Neural crest cell (in vitro differentiated cells): ENCODE measurements around the gene GFOD1. TPM values are rescaled to one million over a fixed set of nuclear protein-coding genes. Genes with fewer than 3 reads are reported as not detected.
"Not testable (repeated sequence)": the region's sequence is repeated elsewhere in the genome, so short reads cannot be mapped to it uniquely, and the experiment has no call there.

ENCODE experiments used
- DNase-seq: peaks from one replicate; pipeline ENCODE4 v3.0.0; 2021; ENCODE audit warnings: low read depth, mixed read lengths, low spot score
- H3K27ac Mint-ChIP-seq: one replicate; pipeline ENCODE4 v1.8.0; 2021; ENCODE audit warnings: mild to moderate bottlenecking, mixed read lengths; ENCODE audit not compliant: unreplicated experiment
- H3K27me3 Mint-ChIP-seq: 2 replicates; pipeline ENCODE4 v1.8.0; 2021; ENCODE audit warnings: low read depth, mild to moderate bottlenecking, mixed read lengths
- H3K36me3 Mint-ChIP-seq: 2 replicates; pipeline ENCODE4 v1.8.0; 2021; ENCODE audit warnings: low read depth, mild to moderate bottlenecking, mixed read lengths
- H3K4me1 Mint-ChIP-seq: 2 replicates; pipeline ENCODE4 v1.8.0; 2021; ENCODE audit warnings: mixed read lengths
- H3K4me3 Mint-ChIP-seq: one replicate; pipeline ENCODE4 v1.8.0; 2021; ENCODE audit warnings: mild to moderate bottlenecking, mixed read lengths
- H3K9me3 Mint-ChIP-seq: 2 replicates; pipeline ENCODE4 v1.8.0; 2021; ENCODE audit warnings: mixed read lengths
- total RNA-seq: library from RNA; stranded (reverse); gene quantifications from 2 replicates; pipeline ENCODE4 v1.2.1, GENCODE V29; 2021
- TF ChIP-seq, protein P1 (sequence below): fragments of 200-600 bp; sonication (generic); conservative IDR thresholded peaks from 2 replicates; pipeline ENCODE4 v1.5.0; 2021; ENCODE audit warnings: antibody characterized with exemption, mild to moderate bottlenecking

The GFOD1 gene
- total RNA-seq, 1 donor from 2014 or later = 2.2 TPM

DNA sequence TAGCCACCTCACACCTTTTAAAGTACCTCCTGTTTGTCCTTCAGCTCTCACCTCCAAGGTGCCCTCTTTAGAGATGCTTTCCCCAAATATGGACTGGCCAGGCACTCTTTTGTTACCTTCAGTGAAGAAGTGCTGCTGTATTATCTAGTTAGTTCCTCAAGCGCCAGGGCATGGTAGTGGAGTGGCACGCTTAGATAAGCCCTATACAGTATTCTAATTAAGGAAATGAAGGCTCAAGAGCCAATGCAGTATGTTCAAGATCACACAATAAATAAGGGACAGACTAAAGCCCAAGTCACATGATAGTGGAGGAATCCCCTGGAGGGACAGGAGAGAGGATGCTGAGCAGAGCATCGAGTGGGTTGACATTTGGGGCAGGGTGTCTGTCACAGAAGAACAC, 28.5 kb upstream of the GFOD1 start:
- H3K27me3 Mint-ChIP-seq = no peaks in the 10 kb centered on the region
- no peak for DNase-seq
- H3K9me3 Mint-ChIP-seq = peaks cover 10% of the 10 kb centered on the region
- H3K4me1 Mint-ChIP-seq = no peaks in the 10 kb centered on the region
- H3K4me3 Mint-ChIP-seq = no peak overlapping the region
- H3K27ac Mint-ChIP-seq = no peak overlapping the region
- TF ChIP-seq, protein P1, sequence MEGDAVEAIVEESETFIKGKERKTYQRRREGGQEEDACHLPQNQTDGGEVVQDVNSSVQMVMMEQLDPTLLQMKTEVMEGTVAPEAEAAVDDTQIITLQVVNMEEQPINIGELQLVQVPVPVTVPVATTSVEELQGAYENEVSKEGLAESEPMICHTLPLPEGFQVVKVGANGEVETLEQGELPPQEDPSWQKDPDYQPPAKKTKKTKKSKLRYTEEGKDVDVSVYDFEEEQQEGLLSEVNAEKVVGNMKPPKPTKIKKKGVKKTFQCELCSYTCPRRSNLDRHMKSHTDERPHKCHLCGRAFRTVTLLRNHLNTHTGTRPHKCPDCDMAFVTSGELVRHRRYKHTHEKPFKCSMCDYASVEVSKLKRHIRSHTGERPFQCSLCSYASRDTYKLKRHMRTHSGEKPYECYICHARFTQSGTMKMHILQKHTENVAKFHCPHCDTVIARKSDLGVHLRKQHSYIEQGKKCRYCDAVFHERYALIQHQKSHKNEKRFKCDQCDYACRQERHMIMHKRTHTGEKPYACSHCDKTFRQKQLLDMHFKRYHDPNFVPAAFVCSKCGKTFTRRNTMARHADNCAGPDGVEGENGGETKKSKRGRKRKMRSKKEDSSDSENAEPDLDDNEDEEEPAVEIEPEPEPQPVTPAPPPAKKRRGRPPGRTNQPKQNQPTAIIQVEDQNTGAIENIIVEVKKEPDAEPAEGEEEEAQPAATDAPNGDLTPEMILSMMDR = no peak
- no peaks in the 10 kb centered on the region for H3K36me3 Mint-ChIP-seq

DNA sequence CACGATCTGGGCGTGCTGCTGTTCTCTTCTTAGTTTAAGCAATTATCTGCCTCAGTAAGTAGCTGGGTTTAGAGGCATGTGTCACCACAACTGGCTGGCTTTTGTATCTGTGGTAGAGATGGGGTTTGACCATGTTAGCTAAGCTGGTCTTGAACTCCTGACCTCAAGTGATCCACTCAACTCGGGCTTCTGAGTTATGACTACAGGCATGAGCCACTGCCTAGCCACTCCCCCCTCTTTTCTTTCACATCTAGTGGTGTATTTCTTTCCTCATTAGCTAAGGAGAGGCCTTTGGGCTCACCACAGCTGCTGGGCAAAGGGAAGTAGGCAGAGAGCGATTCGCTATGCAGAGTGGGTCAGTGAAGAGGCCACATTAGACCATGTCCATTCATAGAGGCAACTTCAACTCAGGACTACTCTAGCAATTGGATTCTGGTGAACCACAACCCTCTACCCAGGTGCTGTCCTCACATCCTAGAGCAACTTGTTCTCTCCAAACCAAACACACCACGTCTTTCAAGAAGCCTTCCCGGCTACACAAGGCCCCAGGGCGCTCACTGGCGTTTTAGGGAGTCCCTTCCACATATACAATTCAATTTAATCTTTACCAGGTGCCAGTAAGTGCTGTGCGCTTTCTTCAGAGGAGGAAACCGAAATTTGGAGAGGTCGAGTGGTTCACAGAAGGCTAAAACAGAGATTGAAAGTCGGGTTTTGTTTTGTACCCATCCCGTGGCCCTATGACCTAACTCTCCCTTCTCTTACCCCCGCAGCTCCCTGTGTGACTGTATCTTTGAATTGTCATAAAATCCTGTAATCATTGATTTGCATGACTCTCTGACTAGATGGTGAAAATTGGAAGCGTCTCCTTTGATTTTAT, 26.5 kb upstream of the GFOD1 start:
- Mint-ChIP-seq H3K36me3 (no peaks in the 10 kb centered on the region), H3K27me3 (no peaks in the 10 kb centered on the region), H3K4me3 (no peak overlapping the region), H3K9me3 (peaks cover 3% of the 10 kb centered on the region), H3K4me1 (no peaks in the 10 kb centered on the region), H3K27ac (no peak overlapping the region)
- TF ChIP-seq, protein P1 = no peak
- no peak for DNase-seq

DNA sequence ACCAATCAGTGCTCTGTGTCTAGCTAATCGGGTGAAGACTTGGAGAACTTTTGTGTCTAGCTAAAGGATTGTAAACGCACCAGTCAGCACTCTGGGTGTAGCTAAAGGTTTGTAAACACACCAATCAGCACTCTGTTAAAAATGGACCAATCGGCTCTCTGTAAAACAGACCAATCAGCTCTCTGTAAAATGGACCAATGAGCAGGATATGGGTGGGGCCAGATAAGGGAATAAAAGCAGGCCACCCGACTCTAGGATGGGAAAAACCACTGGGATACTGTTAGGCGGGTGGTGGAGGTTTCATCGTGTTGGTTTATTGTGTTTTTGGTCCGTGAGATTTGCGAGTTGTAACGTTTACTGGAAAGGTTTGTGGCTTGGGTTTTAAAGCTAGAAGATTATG, 25.5 kb upstream of the GFOD1 start:
- TF ChIP-seq, protein P1 = no peak
- DNase-seq = no peak
- no peaks in the 10 kb centered on the region for H3K36me3 Mint-ChIP-seq
- H3K9me3 Mint-ChIP-seq = peaks cover 3% of the 10 kb centered on the region
- no peak overlapping the region for H3K27ac Mint-ChIP-seq
- H3K4me3 Mint-ChIP-seq = no peak overlapping the region
- H3K27me3 Mint-ChIP-seq = no peaks in the 10 kb centered on the region
- no peaks in the 10 kb centered on the region for H3K4me1 Mint-ChIP-seq

DNA sequence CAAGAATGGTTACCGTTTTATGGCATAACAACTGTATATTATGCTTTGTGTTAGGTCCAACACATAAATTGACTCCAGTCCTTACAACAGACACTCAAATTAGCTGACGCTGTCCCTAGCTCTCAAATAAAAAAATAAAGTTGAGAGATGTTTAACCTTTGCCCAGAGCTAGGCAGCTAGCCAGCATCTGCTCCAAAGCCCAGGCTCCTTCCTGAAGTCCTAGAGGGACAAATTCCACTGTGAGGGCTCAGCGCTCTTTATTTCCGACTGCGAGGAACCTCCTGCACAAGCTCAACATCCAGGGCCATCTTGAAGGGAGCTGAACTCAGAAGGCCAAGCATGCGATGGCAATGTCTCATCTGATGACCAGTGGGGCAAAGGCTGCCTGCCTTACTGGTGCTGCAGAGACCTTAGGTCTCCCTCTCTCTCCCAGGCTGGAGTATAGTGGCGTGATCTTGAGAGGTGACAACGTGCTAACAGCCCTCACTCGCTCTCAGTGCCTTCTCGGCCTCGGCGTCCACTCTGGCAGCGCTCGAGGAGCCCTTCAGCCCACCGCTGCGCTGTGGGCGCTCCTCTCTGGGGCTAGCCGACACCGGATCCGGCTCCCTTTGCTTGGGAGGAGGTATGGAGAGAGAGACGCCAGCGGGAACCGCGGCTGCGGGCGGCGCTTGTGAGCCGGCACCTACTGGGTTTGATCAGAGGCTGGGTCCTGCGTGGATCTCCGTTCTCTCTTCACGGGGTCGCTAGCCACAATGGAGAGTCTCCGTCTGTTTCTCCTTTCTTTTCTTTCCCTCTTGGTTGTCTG, 24.7 kb upstream of the GFOD1 start:
- no peak overlapping the region for H3K27ac Mint-ChIP-seq
- H3K4me3 Mint-ChIP-seq = no peak overlapping the region
- DNase-seq = no peak
- TF ChIP-seq, protein P1 = no peak
- H3K4me1 Mint-ChIP-seq = no peaks in the 10 kb centered on the region
- peaks cover 3% of the 10 kb centered on the region for H3K9me3 Mint-ChIP-seq
- H3K36me3 Mint-ChIP-seq = no peaks in the 10 kb centered on the region
- no peaks in the 10 kb centered on the region for H3K27me3 Mint-ChIP-seq

DNA sequence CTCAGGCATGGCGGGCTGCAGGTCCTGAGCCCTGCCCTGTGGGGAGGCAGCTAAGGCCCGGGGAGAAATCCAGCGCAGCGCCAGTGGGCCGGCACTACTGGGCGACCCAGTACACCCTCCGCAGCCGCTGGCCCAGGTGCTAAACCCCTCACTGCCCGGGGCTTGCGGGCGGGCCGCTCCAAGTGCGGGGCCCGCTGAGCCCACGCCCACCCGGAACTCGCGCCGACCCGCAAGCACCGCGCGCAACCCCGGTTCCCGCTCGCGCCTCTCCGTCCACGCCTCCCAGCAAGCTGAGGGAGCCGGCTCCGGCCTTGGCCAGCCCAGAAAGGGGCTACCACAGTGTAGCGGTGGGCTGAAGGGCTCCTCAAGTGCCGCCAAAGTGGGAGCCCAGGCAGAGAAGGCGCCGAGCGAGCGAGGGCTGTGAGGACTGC, 23.8 kb upstream of the GFOD1 start:
- not testable (repeated sequence) for DNase-seq, H3K9me3 Mint-ChIP-seq, H3K27me3 Mint-ChIP-seq, H3K27ac Mint-ChIP-seq, H3K4me3 Mint-ChIP-seq, H3K4me1 Mint-ChIP-seq, H3K36me3 Mint-ChIP-seq

DNA sequence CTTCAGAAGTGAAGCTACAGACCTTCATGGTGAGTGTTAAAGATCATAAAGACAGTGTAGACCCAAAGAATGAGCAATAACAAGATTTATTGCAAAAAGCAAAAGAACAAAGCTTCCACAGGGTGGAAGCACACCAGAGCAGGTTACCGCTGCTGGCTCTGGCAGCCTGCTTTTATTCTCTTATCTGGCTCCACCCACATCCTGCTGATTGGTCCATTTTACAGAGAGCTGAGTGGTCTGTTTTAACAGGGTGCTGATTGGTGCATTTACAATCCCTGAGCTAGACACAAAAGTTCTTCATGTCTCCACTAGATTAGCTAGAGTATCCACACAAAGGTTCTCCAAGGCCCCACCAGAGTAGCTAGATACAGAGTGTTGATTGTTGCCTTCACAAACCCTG, 23.0 kb upstream of the GFOD1 start:
- H3K36me3 Mint-ChIP-seq, H3K27me3 Mint-ChIP-seq, H3K27ac Mint-ChIP-seq, H3K9me3 Mint-ChIP-seq, DNase-seq, H3K4me1 Mint-ChIP-seq, H3K4me3 Mint-ChIP-seq: not testable (repeated sequence)
